ENCODE data around the gene STRIP1. TPM values are rescaled to one million over a fixed set of nuclear protein-coding genes. Genes with fewer than 3 reads are reported as not detected.

Gene STRIP1
- total and polyA plus RNA-seq, 10 of the 15 experiments (the other 5 are each of a cell fraction or from before 2014, with no cell fraction given) = 6.3 to 26.6 (median 18.0) TPM

GRCh38 chr1:110056285-110056683, 21.9 kb downstream of the STRIP1 start (continued):
- TF ChIP-seq, protein P1, sequence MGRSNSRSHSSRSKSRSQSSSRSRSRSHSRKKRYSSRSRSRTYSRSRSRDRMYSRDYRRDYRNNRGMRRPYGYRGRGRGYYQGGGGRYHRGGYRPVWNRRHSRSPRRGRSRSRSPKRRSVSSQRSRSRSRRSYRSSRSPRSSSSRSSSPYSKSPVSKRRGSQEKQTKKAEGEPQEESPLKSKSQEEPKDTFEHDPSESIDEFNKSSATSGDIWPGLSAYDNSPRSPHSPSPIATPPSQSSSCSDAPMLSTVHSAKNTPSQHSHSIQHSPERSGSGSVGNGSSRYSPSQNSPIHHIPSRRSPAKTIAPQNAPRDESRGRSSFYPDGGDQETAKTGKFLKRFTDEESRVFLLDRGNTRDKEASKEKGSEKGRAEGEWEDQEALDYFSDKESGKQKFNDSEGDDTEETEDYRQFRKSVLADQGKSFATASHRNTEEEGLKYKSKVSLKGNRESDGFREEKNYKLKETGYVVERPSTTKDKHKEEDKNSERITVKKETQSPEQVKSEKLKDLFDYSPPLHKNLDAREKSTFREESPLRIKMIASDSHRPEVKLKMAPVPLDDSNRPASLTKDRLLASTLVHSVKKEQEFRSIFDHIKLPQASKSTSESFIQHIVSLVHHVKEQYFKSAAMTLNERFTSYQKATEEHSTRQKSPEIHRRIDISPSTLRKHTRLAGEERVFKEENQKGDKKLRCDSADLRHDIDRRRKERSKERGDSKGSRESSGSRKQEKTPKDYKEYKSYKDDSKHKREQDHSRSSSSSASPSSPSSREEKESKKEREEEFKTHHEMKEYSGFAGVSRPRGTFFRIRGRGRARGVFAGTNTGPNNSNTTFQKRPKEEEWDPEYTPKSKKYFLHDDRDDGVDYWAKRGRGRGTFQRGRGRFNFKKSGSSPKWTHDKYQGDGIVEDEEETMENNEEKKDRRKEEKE (IDR thresholded peaks at IDR 0.05) = no peak

- Histone ChIP-seq H3K4me2 (ENCODE audit: control insufficient read depth, insufficient read depth) (no peak overlapping the region), H3K4me1 (ENCODE audit: control insufficient read depth, insufficient read depth, low read length) (no peaks in the 10 kb centered on the region), H3K79me2 (ENCODE audit: control insufficient read depth, insufficient read depth, low read length) (no peaks in the 10 kb centered on the region), H3K36me3 (ENCODE audit: control insufficient read depth in 2 of 2, insufficient read depth in 2 of 2, low read length in 1 of 2) (peaks cover 13 to 25% of the 10 kb centered on the region in 2 experiments), H4K20me1 (ENCODE audit: control insufficient read depth, insufficient read depth) (no peaks in the 10 kb centered on the region), H2AFZ (ENCODE audit: control insufficient read depth, low read depth, low read length) (no peak overlapping the region), H3K27ac (ENCODE audit: control insufficient read depth, insufficient read depth) (no peak overlapping the region), H3K4me3 (no peak overlapping the region), H3K27me3 (replicated peaks in 1 of 2; ENCODE audit: control insufficient read depth in 2 of 2, insufficient read depth in 2 of 2, low read length in 1 of 2) (no peaks in the 10 kb centered on the region), H3K9ac (ENCODE audit: control insufficient read depth, insufficient read depth, low read length) (no peak overlapping the region), H3K9me3 (replicated peaks; ENCODE audit: control insufficient read depth, insufficient read depth, low read length) (no peaks in the 10 kb centered on the region)
- WGBS (ENCODE audit: insufficient coverage, insufficient replicate concordance, low lambda C conversion rate, missing lambda C conversion rate) = 52% methylated on average over 3 of the region's 3 CpGs
- in situ Hi-C loops (cut with MboI) = no loop called here
- RAD21 ChIA-PET (ENCODE audit: unreplicated experiment) = interaction anchor here (0.9 kb wide), 1 partner anchor 49 kb away, joined by 3 read pairs; no protein-coding TSS in a partner anchor
- ATAC-seq = no peak
- POLR2A ChIA-PET = no interaction called here
- intact Hi-C loops (cut with micrococcal nuclease; ENCODE audit: unreplicated experiment) = no loop called here
- DNase-seq (ENCODE audit: low read depth, low spot score) = no peak
- no TSS peak for BruUV-seq (replicated peaks)
- FAIRE-seq = no peak
- CTCF ChIA-PET = interaction anchor here (0.8 to 6.9 kb wide), 8 partner anchors 20 to 439 kb away, joined by 3 to 57 read pairs (median 3); partner anchors contain the start of gene STRIP1
- SMC1A ChIA-PET (ENCODE audit: uncharacterized antibody, unreplicated experiment) = interaction anchor here (1.5 kb wide), 1 partner anchor 49 kb away, joined by 5 read pairs; no protein-coding TSS in a partner anchor
- TF ChIP-seq MXI1 (IDR thresholded peaks at IDR 0.05; ENCODE audit: low read depth, low read length) (no peak), POLR2AphosphoS5 (IDR thresholded peaks at IDR 0.05; ENCODE audit: low read length) (no peak), HDAC2 (IDR thresholded peaks at IDR 0.05) (no peak), TCF3 (IDR thresholded peaks at IDR 0.05; ENCODE audit: borderline replicate concordance, insufficient read depth, low read depth, low read length) (no peak), SREBF1 (IDR thresholded peaks at IDR 0.05; ENCODE audit: low read length) (no peak), POLR2AphosphoS2 (IDR thresholded peaks at IDR 0.05; ENCODE audit: low read depth, low read length) (no peak), NR2C2 (IDR thresholded peaks at IDR 0.05; ENCODE audit: borderline replicate concordance, control insufficient read depth, insufficient read length, low read depth) (no peak), CHD2 (IDR thresholded peaks at IDR 0.05; ENCODE audit: borderline replicate concordance, low read depth, low read length) (no peak), ZNF217 (IDR thresholded peaks at IDR 0.05) (no peak)
- TF ChIP-seq, protein P2, sequence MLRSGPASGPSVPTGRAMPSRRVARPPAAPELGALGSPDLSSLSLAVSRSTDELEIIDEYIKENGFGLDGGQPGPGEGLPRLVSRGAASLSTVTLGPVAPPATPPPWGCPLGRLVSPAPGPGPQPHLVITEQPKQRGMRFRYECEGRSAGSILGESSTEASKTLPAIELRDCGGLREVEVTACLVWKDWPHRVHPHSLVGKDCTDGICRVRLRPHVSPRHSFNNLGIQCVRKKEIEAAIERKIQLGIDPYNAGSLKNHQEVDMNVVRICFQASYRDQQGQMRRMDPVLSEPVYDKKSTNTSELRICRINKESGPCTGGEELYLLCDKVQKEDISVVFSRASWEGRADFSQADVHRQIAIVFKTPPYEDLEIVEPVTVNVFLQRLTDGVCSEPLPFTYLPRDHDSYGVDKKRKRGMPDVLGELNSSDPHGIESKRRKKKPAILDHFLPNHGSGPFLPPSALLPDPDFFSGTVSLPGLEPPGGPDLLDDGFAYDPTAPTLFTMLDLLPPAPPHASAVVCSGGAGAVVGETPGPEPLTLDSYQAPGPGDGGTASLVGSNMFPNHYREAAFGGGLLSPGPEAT (IDR thresholded peaks at IDR 0.05; ENCODE audit: low read depth) = no peak
Measured at GRCh38 chr1:110056776-110057175, 22.4 kb downstream of the STRIP1 start.
